Fibroblast of peridontal ligament (primary cell): ENCODE results near the gene CAVIN2.

Source experiments
- DNase-seq: peaks from one replicate; pipeline ENCODE4 v3.0.0-alpha.2; 2010; ENCODE audit errors: extremely low read depth

The CAVIN2 gene

DNA sequence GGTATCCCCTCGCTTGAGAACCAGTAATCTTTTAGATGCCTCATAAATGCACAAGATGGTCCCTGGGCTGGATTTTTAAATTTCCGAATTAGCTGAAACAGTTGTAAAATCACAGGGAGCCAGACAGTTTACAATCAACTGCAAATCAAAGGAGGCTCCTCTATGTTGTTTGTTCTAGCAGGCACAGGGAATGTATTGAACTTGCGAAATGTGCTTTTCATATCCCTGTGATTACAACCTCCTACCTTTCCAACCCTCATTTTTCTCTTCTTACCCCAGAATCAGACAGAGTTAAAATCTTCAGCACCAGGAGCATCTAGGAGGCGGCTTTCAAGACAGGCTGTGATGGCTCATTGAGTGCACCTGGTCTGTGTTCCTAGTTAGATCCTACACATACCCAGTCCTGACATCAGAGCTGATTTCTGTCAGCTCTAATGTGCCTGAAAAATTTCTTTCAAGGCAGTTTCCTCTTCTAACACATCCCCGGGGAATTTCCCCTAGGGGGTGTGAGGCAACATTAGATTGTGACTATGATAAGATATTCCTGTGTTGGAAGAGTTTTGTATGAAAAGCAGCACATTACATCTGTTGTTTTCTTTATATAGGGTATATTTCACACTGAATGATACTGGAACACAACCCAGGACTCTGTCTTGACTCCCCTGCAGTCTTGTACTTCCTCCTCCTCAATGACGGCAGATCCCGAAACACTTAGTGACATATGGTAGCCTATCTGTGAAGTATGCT is 17.9 kb upstream of the CAVIN2 start:
- no peak for DNase-seq

GRCh38 chr2:191863988-191864387 is 17.1 kb upstream of the CAVIN2 start:
- peak; percentile 54 for DNase-seq

- no peak for DNase-seq
These were observed 15.4 kb upstream of the CAVIN2 start for GRCh38 chr2:191862156-191862775.

DNA sequence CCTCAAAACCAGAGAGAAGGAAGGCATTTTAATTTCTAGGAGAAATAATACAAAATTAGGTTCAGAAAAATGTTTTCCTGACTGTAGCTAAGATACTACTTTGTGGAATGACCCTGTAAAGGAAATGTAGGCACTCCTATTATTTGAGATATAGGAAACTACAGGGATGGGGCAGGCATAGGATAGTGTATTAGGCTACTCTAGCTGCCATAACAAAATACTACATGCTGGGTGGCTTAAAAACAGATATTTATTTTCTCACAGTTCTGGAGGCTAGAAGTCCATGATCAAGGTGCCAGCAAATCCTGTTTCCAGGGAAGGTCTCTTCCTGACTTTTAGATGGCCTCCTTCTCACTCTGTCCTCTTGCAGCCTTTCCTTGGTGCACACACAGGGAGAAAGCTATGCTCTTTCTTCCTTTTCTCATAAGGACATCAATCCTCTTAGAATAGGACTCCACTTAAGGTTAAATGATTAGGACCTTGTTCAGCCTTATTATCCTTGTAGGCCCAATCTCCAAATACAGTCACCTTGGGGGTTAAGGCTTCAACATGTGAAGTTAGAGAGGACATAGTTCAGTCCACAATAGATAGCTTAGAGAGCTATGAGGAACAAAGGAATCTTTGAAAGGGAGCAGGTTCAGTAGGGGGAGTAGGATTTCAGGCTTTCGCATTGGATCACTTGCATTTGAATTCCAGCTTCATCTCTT is 14.0 kb upstream of the CAVIN2 start:
- no peak for DNase-seq

- DNase-seq: no peak
These were observed 12.8 kb upstream of the CAVIN2 start for GRCh38 chr2:191859681-191860080.

DNA sequence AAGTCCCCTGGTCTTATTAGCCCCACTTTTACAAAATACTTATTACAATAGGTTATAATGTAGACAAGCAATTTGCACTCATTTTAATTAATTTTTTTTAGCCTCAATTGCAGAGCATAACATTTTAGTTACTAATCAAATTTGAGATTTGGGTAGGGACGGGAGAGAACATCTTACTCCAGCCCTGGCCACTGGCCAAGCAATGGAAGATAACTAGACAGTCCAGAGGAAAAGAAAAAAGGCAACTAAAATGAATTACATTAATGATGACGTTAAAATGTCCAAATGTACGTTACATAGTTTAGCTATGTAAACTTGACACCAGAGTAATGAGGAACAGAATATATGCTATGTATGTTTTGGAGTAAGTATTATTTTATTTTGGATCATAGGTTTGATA is 11.0 kb upstream of the CAVIN2 start:
- DNase-seq: no peak

GRCh38 chr2:191857259-191857805 is 10.4 kb upstream of the CAVIN2 start:
- DNase-seq: peak; percentile 56

GRCh38 chr2:191856111-191856876 is 9.4 kb upstream of the CAVIN2 start:
- no peak for DNase-seq

DNA sequence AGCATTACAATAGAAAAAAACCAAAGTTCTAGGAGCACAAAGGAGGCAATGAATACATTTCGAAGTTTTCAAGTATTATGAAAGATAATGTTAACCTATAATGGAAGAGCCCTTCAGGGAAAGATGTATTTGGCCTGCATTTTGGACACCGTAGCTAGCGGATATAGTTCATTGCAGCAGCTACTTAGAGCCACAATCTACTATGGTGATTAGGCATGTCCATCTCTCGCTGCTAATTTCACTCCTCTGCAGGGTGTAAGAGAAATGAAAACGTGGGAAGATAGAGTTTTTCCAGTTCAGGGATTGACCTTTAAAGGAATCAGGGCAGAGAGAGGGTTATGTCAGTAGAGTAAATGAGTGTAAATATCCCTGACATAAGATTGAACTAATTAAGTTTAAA is 8.5 kb upstream of the CAVIN2 start:
- no peak for DNase-seq

DNA sequence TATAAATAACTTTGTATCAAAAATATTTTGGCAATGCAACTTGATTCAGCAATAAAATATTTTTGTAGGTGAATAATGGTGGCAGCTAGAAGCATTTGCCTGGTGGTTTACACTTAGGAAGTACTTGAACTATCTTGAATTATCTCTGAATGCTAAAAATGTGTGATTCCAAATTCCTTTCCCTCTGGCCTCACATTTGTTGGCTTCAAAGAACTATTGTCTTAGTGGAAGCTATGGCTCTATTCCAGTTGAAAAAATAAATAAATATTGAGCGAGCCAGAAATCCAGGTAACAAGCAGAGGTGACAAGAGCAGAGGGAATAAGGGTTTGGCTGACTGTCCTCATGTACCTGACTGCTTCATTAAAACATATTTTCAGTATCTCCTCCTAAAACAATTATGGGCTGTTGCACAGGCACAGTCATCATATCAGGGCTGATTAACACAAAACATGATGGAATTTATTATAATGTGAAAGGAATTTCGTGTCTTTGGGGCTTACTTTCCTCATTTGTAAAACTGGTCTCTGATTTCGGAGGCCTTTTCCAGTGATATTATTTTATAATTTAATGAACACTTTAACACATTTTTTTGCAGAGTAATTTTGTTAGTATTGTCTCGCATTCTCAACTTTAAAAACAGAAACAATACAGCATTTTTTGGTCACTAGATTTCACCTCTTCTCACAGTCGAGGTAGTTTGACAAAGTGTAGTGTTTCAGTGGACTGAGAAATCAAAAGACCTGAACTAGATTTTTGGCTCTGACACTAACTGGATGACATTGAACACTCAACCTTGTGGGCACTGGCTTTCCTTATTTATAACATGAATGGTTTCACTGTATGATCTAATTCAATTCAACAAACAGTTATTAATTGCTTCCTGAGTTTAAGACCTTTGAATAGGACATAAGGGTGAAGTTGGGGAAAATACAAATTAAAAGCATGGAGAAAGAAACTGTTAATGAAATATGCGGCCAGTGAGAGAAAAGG is 7.8 kb upstream of the CAVIN2 start:
- no peak for DNase-seq

GRCh38 chr2:191853843-191854242 is 7.0 kb upstream of the CAVIN2 start:
- no peak for DNase-seq

DNA sequence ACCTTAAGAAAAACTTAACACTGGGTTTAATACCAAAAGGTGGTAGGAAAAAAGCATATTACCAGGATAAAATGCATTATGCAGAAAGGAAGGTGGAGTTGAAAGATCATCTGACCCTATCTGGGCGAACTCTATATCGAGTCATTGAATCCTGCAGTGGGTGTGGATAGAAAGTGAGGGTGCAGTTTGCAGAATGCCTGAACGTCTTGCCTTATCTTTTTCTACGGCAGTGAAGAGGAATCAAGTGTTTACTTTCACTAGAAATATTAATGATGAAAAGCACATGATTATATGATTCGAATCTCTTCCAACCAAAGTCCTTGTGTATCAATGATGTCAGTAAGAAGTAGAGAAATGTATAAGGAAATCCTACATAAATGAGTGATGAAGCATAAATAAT is 4.3 kb upstream of the CAVIN2 start:
- no peak for DNase-seq

GRCh38 chr2:191848771-191849767 is 2.2 kb upstream of the CAVIN2 start:
- DNase-seq: no peak

DNA sequence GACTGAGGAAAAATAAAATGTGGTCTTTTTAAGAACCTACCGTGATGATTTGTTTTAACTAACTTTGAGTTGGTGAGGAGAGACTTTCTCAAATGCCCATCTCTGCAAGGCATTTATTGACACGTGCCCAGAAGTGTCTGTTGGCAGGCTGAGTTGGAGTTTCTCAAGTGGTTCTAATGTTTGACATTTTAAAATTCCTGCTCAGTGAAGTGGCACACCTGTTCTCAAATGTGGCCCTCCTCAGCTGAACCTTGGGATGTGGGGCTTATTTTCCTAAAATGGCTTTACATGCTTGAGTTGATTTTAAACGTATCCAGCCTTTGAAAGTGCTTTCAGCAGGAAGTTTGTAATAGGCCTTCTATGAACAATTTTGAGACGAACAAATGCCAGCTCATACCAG is 876 bp upstream of the CAVIN2 start:
- DNase-seq: no peak

DNA sequence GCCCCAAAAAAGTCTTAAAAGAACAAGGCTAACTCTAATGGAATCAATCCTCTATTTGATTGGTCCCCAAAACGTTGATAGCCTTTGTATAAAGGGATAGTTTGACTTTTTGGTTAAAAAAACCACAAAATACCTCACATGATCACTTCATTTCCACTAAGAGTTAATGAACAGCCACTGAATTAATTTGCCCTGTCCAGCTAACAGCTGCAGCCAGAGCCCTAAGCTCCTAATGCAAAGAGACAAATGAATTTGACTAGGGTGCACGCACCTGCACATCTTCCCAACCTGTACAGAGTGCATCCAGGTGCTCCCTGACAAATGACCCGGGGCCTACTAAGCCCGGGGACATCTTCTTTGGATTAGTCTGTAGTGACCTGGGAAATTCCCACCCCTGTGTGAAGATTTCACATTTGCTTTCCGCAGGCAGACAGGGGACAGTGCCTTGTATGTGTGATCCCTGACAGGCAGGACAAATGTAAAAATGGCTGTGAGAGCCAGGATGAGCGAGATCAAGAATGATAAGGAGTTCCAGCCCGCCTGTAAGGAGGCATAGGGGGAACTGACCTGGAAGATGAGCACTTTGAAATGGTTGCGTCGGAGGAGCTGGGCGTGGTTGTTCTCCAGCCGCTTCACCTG is 893 bp downstream of the CAVIN2 start:
- no peak for DNase-seq

DNA sequence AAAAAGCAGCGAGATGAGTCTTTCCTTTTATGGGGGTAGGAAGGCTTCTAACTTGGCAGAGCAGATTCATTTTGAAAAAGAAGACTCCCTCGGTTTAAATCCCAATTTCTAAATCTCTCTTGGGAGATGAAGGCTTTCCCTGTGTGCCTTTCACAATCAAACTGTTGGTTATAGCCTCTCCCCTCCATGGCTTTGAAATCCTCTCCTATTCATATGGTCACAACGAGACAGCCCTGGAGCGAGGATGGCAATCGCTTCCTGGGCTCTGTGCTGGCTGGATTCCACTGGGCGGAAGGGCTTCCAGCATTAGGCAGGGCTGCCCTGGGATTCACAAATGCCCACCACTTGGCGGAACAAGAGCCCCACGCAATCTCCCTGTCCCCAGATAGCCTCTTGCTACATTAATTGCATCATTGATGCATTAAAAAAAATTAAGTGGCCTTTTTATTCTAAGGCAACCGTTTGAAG is 1.6 kb downstream of the CAVIN2 start:
- DNase-seq: peak; percentile 39

- DNase-seq: peak; percentile 25
These were observed 2.2 kb downstream of the CAVIN2 start for GRCh38 chr2:191844706-191845105.

- DNase-seq: no peak
These were observed 6.0 kb downstream of the CAVIN2 start for GRCh38 chr2:191840921-191841320.
